B cell (primary cell): ENCODE measurements around the gene NAT14. TPM values are rescaled to one million over a fixed set of nuclear protein-coding genes. Genes with fewer than 3 reads are reported as not detected.

Experiments used
- ATAC-seq: fragments of 200-7000 bp; cut with Tn5 transposase; one replicate; pipeline ENCODE4 v1.10.0; 2021; ENCODE audit warnings: low read depth, mild to moderate bottlenecking, moderate number of reproducible peaks, moderate library complexity
- CTCF ChIA-PET: fragments of 350-600 bp; sonication (Branson Sonifier 250); formaldehyde crosslinking; loops from one replicate; lab custom pipeline; 2021; ENCODE audit warnings: antibody characterized with exemption, inconsistent platforms; lab: Charles Lee
- POLR2A ChIA-PET: fragments of 350-600 bp; sonication (Branson Sonifier 250); formaldehyde crosslinking; loops from one replicate; lab custom pipeline; 2021; ENCODE audit warnings: antibody characterized with exemption; lab: Charles Lee
- DNase-seq: peaks from one replicate; pipeline ENCODE4 v3.0.0; 2013
- H2AFZ ChIP-seq: 2 replicates; pipeline ENCODE4 v1.6.1; 2012; ENCODE audit warnings: mild to moderate bottlenecking, low read depth, low read length; ENCODE audit not compliant: insufficient read depth, poor library complexity, severe bottlenecking
- H3K27ac ChIP-seq, 2 donors: 1 replicate in 1 of 2; 2 replicates in 1 of 2; pipeline ENCODE4 v1.5.1; 2012 to 2013; ENCODE audit warnings: low read length in 2 of 2, mild to moderate bottlenecking in 2 of 2, moderate library complexity in 1 of 2
- H3K27me3 ChIP-seq, 4 experiments: fragments of 200-600 bp in 1 of 4; sonication (generic) in 1 of 4; replicated peaks in 1 of 4; 1 replicate in 2 of 4; 2 replicates in 2 of 4; pipeline versions ENCODE4 v1.6.1 to v1.7.0; 2013 to 2016; ENCODE audit warnings: low read length in 3 of 4, mild to moderate bottlenecking in 2 of 4, mixed read lengths in 1 of 4, moderate library complexity in 1 of 4; ENCODE audit not compliant: insufficient read depth in 4 of 4, control insufficient read depth in 3 of 4; ENCODE audit errors: control extremely low read depth in 1 of 4
- H3K36me3 ChIP-seq, 2 experiments: replicated peaks in 1 of 2; 1 replicate in 1 of 2; 2 replicates in 1 of 2; pipeline versions ENCODE4 v1.6.1 to v1.7.1; 2013; ENCODE audit warnings: low read length in 1 of 2; ENCODE audit not compliant: insufficient read depth in 2 of 2, control insufficient read depth in 1 of 2; ENCODE audit errors: control extremely low read depth in 1 of 2, extremely low read depth in 1 of 2
- H3K4me1 ChIP-seq, 2 donors: fragments of 200-600 bp in 1 of 2; sonication (generic) in 1 of 2; 1 replicate in 1 of 2; 2 replicates in 1 of 2; pipeline versions ENCODE4 v1.5.1 to v1.6.1; 2013 to 2017; ENCODE audit warnings: low read length in 2 of 2; ENCODE audit not compliant: control insufficient read depth in 2 of 2, insufficient read depth in 2 of 2
- H3K4me2 ChIP-seq: replicated peaks from 2 replicates; pipeline ENCODE3; 2012; ENCODE audit warnings: mild to moderate bottlenecking, low read depth, low read length; ENCODE audit not compliant: poor library complexity, severe bottlenecking
- H3K4me3 ChIP-seq, 5 experiments: fragments of 200-600 bp in 1 of 5; sonication (generic) in 1 of 5; 1 replicate in 3 of 5; 2 replicates in 2 of 5; pipeline versions ENCODE4 v1.5.1 to v1.7.0; 2011 to 2016; ENCODE audit warnings: low read length in 4 of 5, mild to moderate bottlenecking in 4 of 5, low read depth in 2 of 5, control low read depth in 1 of 5, moderate library complexity in 1 of 5; ENCODE audit not compliant: insufficient read depth in 1 of 5; ENCODE audit errors: control extremely low read depth in 1 of 5, extremely low read depth in 1 of 5
- H3K79me2 ChIP-seq: fragments of 200-600 bp; sonication (generic); one replicate; pipeline ENCODE4 v1.6.0; 2016; ENCODE audit warnings: low read length; ENCODE audit not compliant: control insufficient read depth, insufficient read depth
- H3K9ac ChIP-seq: fragments of 200-600 bp; sonication (generic); 2 replicates; pipeline ENCODE4 v1.6.1; 2017; ENCODE audit warnings: mild to moderate bottlenecking, low read length, moderate library complexity
- H3K9me3 ChIP-seq, 3 donors: one replicate each; pipeline versions ENCODE4 v1.6.1 to v1.7.1; 2013; ENCODE audit warnings: low read length in 2 of 3; ENCODE audit not compliant: control insufficient read depth in 2 of 3, insufficient read depth in 1 of 3; ENCODE audit errors: control extremely low read depth in 1 of 3
- H4K20me1 ChIP-seq: 2 replicates; pipeline ENCODE4 v1.6.0; 2012; ENCODE audit warnings: mild to moderate bottlenecking, low read length; ENCODE audit not compliant: insufficient read depth, control insufficient read depth, poor library complexity, severe bottlenecking
- H3K27ac Mint-ChIP-seq: one replicate; pipeline ENCODE4 v1.8.0; 2021; ENCODE audit warnings: mixed read lengths
- H3K27me3 Mint-ChIP-seq: one replicate; pipeline ENCODE4 v1.8.0; 2021; ENCODE audit warnings: mixed read lengths
- H3K4me1 Mint-ChIP-seq: one replicate; pipeline ENCODE4 v1.8.0; 2021; ENCODE audit warnings: mixed read lengths
- H3K4me3 Mint-ChIP-seq: one replicate; pipeline ENCODE4 v1.8.0; 2021; ENCODE audit warnings: mixed read lengths
- H3K9me3 Mint-ChIP-seq: one replicate; pipeline ENCODE4 v1.8.0; 2022; ENCODE audit warnings: mixed read lengths; ENCODE audit not compliant: insufficient read depth
- EZH2 ChIP-seq: IDR thresholded peaks from 2 replicates; pipeline ENCODE4 v1.6.1; 2012; ENCODE audit warnings: borderline replicate concordance, low read depth, mild to moderate bottlenecking, moderate library complexity, low read length; ENCODE audit not compliant: insufficient read depth, poor library complexity, severe bottlenecking
- WGBS: methylation state at CpG from one replicate; pipeline ENCODE4 v1.1.5; 2013; ENCODE audit warnings: missing lambda C conversion rate; ENCODE audit not compliant: insufficient coverage; 5-methylcytosine and 5-hydroxymethylcytosine counted together
- intact Hi-C: fragments of 100-400 bp; cut with micrococcal nuclease; formaldehyde crosslinking; loops from one replicate; pipeline ENCODE4 v1.10.0; 2022
- polyA plus RNA-seq: library from polyadenylated mRNA; depleted of rRNA; stranded (reverse); fragments of >200 nt; gene quantifications from 2 replicates; pipeline ENCODE4 v1.2.3, GENCODE V29; 2012
- total RNA-seq, 2 donors: library from RNA; stranded (reverse); fragments of 120-200 nt in 1 of 2; gene quantifications; 1 replicate in 1 of 2; 2 replicates in 1 of 2; pipeline versions ENCODE4 v1.2.3 to v1.2.4, GENCODE V29; 2013 to 2022
- TF ChIP-seq, protein P1 (sequence below): fragments of 200-600 bp; IDR thresholded peaks from one replicate; pipeline ENCODE4 v1.8.0; 2022; ENCODE audit warnings: antibody characterized with exemption, mild to moderate bottlenecking

Gene NAT14
- total and polyA plus RNA-seq, 2 donors (not counting 1 experiment from before 2014, with no cell fraction given): 10.7 to 15.1 TPM

DNA sequence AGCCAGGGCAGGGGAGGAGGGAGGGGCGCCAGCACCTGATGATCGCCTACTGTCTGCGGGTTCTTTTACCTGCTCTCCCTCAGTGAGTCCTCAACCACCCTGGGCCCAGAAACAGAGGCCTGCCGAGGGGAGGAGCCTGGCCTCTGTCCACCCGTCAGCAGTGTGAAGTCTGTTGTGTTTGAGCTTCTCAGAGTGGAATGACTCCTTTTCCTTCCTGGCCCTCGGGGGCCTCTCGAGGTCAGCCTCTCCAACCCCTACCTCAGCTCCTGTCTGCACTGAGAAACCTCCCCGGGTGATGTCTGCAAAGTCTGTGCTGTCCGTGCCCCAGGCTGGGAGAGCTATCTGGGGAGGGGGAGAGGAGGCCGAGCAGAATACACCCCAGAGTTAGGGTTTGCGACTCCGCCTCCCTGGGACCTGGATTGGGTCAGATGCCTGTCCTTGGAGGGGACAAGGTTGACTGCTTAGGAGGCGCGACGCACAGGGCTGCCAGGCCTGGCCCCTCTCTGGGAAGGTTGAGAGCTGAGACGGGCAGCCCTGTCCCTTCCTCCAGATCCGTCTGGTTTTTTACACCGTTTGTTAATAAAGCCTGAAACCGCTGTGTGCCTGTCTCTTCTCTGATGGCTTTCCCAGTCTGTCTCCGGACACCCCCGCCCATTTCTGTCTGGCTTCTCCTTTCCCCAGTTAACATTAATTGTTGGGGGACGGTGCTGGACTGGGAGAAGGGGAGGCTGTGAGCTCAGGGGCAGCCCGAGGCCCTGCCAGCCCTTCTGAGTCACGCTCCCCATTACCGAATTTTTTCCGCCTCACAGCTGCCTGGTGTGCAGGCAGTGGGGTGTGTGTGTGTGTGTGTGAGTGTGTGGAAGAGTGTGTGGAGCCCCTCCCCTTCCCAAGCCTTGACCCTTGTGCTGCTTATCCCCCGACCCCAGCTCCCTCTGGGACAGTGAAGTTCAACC is 2.3 kb downstream of the NAT14 start:
- no peak overlapping the region for H3K27ac ChIP-seq
- peaks cover 20% of the 10 kb centered on the region for H4K20me1 ChIP-seq
- H3K9ac ChIP-seq: no peak overlapping the region
- DNase-seq: peak; percentile 41
- H3K4me3 ChIP-seq: no peak overlapping the region
- Mint-ChIP-seq H3K27ac (peak overlapping the region; percentile 61), H3K9me3 (no peaks in the 10 kb centered on the region), H3K27me3 (peaks cover 8% of the 10 kb centered on the region), H3K4me3 (peak overlapping the region; percentile 45), H3K4me1 (peaks cover 11% of the 10 kb centered on the region)
- H3K9me3 ChIP-seq: no peaks in the 10 kb centered on the region
- peaks cover 10 to 22% of the 10 kb centered on the region in 2 donors for H3K4me1 ChIP-seq
- no peak for TF ChIP-seq EZH2
- TF ChIP-seq, protein P1, sequence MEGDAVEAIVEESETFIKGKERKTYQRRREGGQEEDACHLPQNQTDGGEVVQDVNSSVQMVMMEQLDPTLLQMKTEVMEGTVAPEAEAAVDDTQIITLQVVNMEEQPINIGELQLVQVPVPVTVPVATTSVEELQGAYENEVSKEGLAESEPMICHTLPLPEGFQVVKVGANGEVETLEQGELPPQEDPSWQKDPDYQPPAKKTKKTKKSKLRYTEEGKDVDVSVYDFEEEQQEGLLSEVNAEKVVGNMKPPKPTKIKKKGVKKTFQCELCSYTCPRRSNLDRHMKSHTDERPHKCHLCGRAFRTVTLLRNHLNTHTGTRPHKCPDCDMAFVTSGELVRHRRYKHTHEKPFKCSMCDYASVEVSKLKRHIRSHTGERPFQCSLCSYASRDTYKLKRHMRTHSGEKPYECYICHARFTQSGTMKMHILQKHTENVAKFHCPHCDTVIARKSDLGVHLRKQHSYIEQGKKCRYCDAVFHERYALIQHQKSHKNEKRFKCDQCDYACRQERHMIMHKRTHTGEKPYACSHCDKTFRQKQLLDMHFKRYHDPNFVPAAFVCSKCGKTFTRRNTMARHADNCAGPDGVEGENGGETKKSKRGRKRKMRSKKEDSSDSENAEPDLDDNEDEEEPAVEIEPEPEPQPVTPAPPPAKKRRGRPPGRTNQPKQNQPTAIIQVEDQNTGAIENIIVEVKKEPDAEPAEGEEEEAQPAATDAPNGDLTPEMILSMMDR: no peak
- intact Hi-C loops: no loop called here
- H3K79me2 ChIP-seq: no peaks in the 10 kb centered on the region
- WGBS: 93% methylated on average over 13 of the region's 27 CpGs
- peaks cover 0 to 20% (median 0%) of the 10 kb centered on the region in 4 experiments for H3K27me3 ChIP-seq
- ATAC-seq: no peak
- ChIA-PET CTCF (interaction anchor here (1.4 to 1.7 kb wide), 3 partner anchors 11 to 20 kb away, joined by 3 to 8 read pairs (median 7); partner anchors contain the start of gene ZNF628), POLR2A (interaction anchor here (0.6 to 1.5 kb wide), 3 partner anchors 11 to 148 kb away, joined by 3 to 4 read pairs (median 3); partner anchors contain the start of genes KMT5C and ZNF628)
- H3K36me3 ChIP-seq: peaks cover 0 to 2% of the 10 kb centered on the region in 2 experiments
- H3K4me2 ChIP-seq: no peak overlapping the region
- H2AFZ ChIP-seq: no peak overlapping the region
